ENCODE data around the gene FAAP100.

DNA sequence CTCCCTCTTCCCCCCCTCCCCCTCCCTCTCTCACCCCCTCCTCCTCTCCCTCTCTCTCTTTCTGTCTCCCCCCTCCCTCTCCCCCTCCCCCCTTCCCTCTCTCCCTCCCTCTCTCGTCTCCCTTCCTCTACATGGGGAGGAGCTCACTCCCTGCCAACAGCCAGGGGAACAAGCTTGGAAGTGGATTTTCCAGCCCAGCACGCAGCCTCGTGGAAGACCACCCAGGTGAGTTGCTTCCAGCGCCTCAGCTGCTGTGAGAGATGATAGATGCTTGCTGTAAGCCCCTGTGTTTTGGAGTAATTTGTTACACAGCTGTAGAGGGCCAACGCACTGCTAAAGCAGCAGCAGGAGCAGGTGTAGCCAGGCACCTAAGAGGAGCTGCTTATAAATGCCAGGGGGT, 60.4 kb downstream of the FAAP100 start:
- TF ChIP-seq POLR2A (IDR thresholded peaks at IDR 0.05) = no peak
- TF ChIP-seq, protein P1, sequence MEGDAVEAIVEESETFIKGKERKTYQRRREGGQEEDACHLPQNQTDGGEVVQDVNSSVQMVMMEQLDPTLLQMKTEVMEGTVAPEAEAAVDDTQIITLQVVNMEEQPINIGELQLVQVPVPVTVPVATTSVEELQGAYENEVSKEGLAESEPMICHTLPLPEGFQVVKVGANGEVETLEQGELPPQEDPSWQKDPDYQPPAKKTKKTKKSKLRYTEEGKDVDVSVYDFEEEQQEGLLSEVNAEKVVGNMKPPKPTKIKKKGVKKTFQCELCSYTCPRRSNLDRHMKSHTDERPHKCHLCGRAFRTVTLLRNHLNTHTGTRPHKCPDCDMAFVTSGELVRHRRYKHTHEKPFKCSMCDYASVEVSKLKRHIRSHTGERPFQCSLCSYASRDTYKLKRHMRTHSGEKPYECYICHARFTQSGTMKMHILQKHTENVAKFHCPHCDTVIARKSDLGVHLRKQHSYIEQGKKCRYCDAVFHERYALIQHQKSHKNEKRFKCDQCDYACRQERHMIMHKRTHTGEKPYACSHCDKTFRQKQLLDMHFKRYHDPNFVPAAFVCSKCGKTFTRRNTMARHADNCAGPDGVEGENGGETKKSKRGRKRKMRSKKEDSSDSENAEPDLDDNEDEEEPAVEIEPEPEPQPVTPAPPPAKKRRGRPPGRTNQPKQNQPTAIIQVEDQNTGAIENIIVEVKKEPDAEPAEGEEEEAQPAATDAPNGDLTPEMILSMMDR (IDR thresholded peaks at IDR 0.05 in 4 of 5, conservative IDR thresholded peaks at IDR 0.05 in 1 of 5) = no peak
